Endothelial cell of umbilical vein (primary cell): ENCODE results near the gene CHAF1A. TPM values are rescaled to one million over a fixed set of nuclear protein-coding genes. Genes with fewer than 3 reads are reported as not detected.
A peak's percentile ranks its signal among the peaks of the same experiment; 100 is the strongest.

Experiments
- BruUV-seq: library from RNA; stranded (reverse); fragments of 400-500 nt; replicated peaks from 2 replicates; lab custom pipeline; 2021; lab: Mats Ljungman, UMichigan
- CTCF ChIA-PET: fragments of 300-600, 350-600 bp; sonication (Branson Sonifier 250); formaldehyde crosslinking; loops from one replicate; lab custom pipeline; 2021; ENCODE audit warnings: antibody characterized with exemption, inconsistent platforms; lab: Charles Lee
- POLR2A ChIA-PET: fragments of 300-600, 350-600 bp; sonication (Branson Sonifier 250); formaldehyde crosslinking; loops from one replicate; lab custom pipeline; 2021; ENCODE audit warnings: antibody characterized with exemption, inconsistent platforms; lab: Charles Lee
- DNase-seq: peaks from one replicate; pipeline ENCODE4 v3.0.0-alpha.2; 2011; ENCODE audit warnings: low read depth, low spot score
- FAIRE-seq: peaks from 2 replicates; lab custom pipeline; 2011; peaks lifted over from hg19 to GRCh38; lab: Jason Lieb, UNC
- H2AFZ ChIP-seq: 2 replicates; pipeline ENCODE4 v1.6.0; 2012; ENCODE audit warnings: low read depth, low read length, control low read depth, inconsistent platforms
- H3K27ac ChIP-seq: 2 replicates; pipeline ENCODE4 v1.5.1; 2011; ENCODE audit warnings: low read depth, mild to moderate bottlenecking, control low read depth, low read length, moderate library complexity; ENCODE audit not compliant: insufficient read depth
- H3K27me3 ChIP-seq, 2 experiments: 2 replicates each; pipeline versions ENCODE4 v1.6.0 to v1.6.1; 2011; ENCODE audit warnings: low read length in 2 of 2, mixed read lengths in 1 of 2; ENCODE audit not compliant: control insufficient read depth in 2 of 2, insufficient read depth in 2 of 2
- H3K36me3 ChIP-seq, 2 experiments: 2 replicates in 1 of 2; 3 replicates in 1 of 2; pipeline ENCODE4 v1.5.1; 2011; ENCODE audit warnings: low read length in 2 of 2, mild to moderate bottlenecking in 1 of 2, moderate library complexity in 1 of 2; ENCODE audit not compliant: control insufficient read depth in 2 of 2, insufficient read depth in 2 of 2; ENCODE audit errors: extremely low read depth in 1 of 2
- H3K4me1 ChIP-seq: 3 replicates; pipeline ENCODE4 v1.5.1; 2011; ENCODE audit warnings: mild to moderate bottlenecking, low read length; ENCODE audit not compliant: control insufficient read depth, insufficient read depth; ENCODE audit errors: extremely low read depth
- H3K4me2 ChIP-seq: 2 replicates; pipeline ENCODE4 v1.6.1; 2011; ENCODE audit warnings: low read length, control low read depth, mixed read lengths; ENCODE audit not compliant: insufficient read depth
- H3K4me3 ChIP-seq, 3 experiments: fragments of 200-600 bp in 1 of 3; sonication (generic), shearing (Covaris generic) in 1 of 3; replicated peaks in 1 of 3; 2 replicates each; pipeline ENCODE4 v1.5.1; 2011 to 2016; ENCODE audit warnings: control low read depth in 3 of 3, low read length in 3 of 3, mild to moderate bottlenecking in 2 of 3, inconsistent platforms in 1 of 3, low read depth in 1 of 3, moderate library complexity in 1 of 3; ENCODE audit not compliant: insufficient read depth in 1 of 3
- H3K79me2 ChIP-seq: 2 replicates; pipeline ENCODE4 v1.6.0; 2012; ENCODE audit warnings: low read length, inconsistent platforms; ENCODE audit not compliant: control insufficient read depth, insufficient read depth
- H3K9ac ChIP-seq: replicated peaks from 2 replicates; pipeline ENCODE3; 2011; ENCODE audit warnings: low read length, control low read depth; ENCODE audit not compliant: insufficient read depth; ENCODE audit errors: extremely low read depth
- H3K9me1 ChIP-seq: replicated peaks from 3 replicates; pipeline ENCODE4 v1.6.0; 2011; ENCODE audit warnings: mild to moderate bottlenecking, low read length; ENCODE audit not compliant: control insufficient read depth, insufficient read depth; ENCODE audit errors: extremely low read depth
- H3K9me3 ChIP-seq: replicated peaks from 2 replicates; pipeline ENCODE4 v1.5.1; 2012; ENCODE audit warnings: low read length, inconsistent platforms; ENCODE audit not compliant: control insufficient read depth, insufficient read depth
- H4K20me1 ChIP-seq: replicated peaks from 2 replicates; pipeline ENCODE3; 2011; ENCODE audit warnings: mild to moderate bottlenecking, low read length; ENCODE audit not compliant: control insufficient read depth, insufficient read depth; ENCODE audit errors: extremely low read depth
- CTCF ChIP-seq, 2 donors: IDR thresholded peaks; 1 replicate in 1 of 2; 2 replicates in 1 of 2; pipeline ENCODE4 v1.5.1; 2011; ENCODE audit warnings: low read length in 2 of 2, mild to moderate bottlenecking in 2 of 2, moderate library complexity in 2 of 2, control low read depth in 1 of 2, inconsistent platforms in 1 of 2, low read depth in 1 of 2; ENCODE audit not compliant: insufficient read depth in 1 of 2; ENCODE audit errors: extremely low read depth in 1 of 2
- EZH2 ChIP-seq: IDR thresholded peaks from 2 replicates; pipeline ENCODE4 v1.6.1; 2012; ENCODE audit warnings: borderline replicate concordance, low read depth, mild to moderate bottlenecking, moderate library complexity, low read length, inconsistent platforms; ENCODE audit not compliant: severe bottlenecking
- FOS ChIP-seq: IDR thresholded peaks from 2 replicates; pipeline ENCODE4 v1.6.1; 2011; ENCODE audit warnings: mild to moderate bottlenecking, low read length, moderate library complexity, borderline replicate concordance; ENCODE audit not compliant: insufficient read depth
- GATA2 ChIP-seq: IDR thresholded peaks from 2 replicates; pipeline ENCODE4 v1.7.0; 2011; ENCODE audit warnings: low read depth, mild to moderate bottlenecking, moderate library complexity, mixed read lengths, low read length; ENCODE audit not compliant: insufficient read length, insufficient read depth
- JUN ChIP-seq: IDR thresholded peaks from 2 replicates; pipeline ENCODE4 v1.6.1; 2011; ENCODE audit warnings: borderline replicate concordance, low read depth; ENCODE audit not compliant: insufficient read length, insufficient read depth
- MAX ChIP-seq: IDR thresholded peaks from 2 replicates; pipeline ENCODE4 v1.6.1; 2011; ENCODE audit not compliant: insufficient read depth, insufficient read length
- MYC ChIP-seq: IDR thresholded peaks from one replicate; pipeline ENCODE4 v1.6.1; 2011; ENCODE audit warnings: mild to moderate bottlenecking, low read depth, low read length
- POLR2A ChIP-seq: IDR thresholded peaks from 2 replicates; pipeline ENCODE4 v1.6.1; 2012; ENCODE audit warnings: low read depth, mild to moderate bottlenecking, control low read depth, low read length
- POLR2AphosphoS5 ChIP-seq: IDR thresholded peaks from 2 replicates; pipeline ENCODE4 v1.6.1; 2012; ENCODE audit warnings: low read depth, mild to moderate bottlenecking, control low read depth, low read length, moderate library complexity; ENCODE audit not compliant: insufficient read depth
- dilution Hi-C: fragments of 300-500 bp; cut with MboI; formaldehyde crosslinking; loops from one replicate; pipeline ENCODE4 v1.15.0; 2019; ENCODE audit warnings: low sequenced_read_pairs; ENCODE audit not compliant: extremely low pct_ligation_motif_present
- intact Hi-C: fragments of 100-400 bp; cut with micrococcal nuclease; formaldehyde crosslinking; loops from one replicate; pipeline ENCODE4 v1.10.0; 2022
- polyA plus RNA-seq, 4 experiments: library from polyadenylated mRNA; depleted of rRNA in 3 of 4; stranded (reverse) in 3 of 4; unstranded in 1 of 4; fragments of >200 nt; gene quantifications; 2 replicates each; pipeline versions ENCODE4 v1.2.1 to v1.2.3, GENCODE V29; 2011 to 2012; ENCODE audit warnings: missing spikeins in 1 of 4
- total RNA-seq: library from RNA; stranded (reverse); gene quantifications from 2 replicates; pipeline ENCODE4 v1.2.3, GENCODE V29; 2021

Gene CHAF1A
- total and polyA plus RNA-seq, 2 donors (not counting 3 experiments of a cell fraction or from before 2014, with no cell fraction given), result 19.5 to 44.5 TPM

- FAIRE-seq (peak; percentile 26), DNase-seq (no peak)
- peak overlapping the region; percentile 6 to 42 (median 32) for H3K4me3 ChIP-seq
- H3K4me2 ChIP-seq, result peak overlapping the region; percentile 62
- H3K9ac ChIP-seq, result no peak overlapping the region
- H4K20me1 ChIP-seq, result no peaks in the 10 kb centered on the region
- H3K9me1 ChIP-seq, result no peaks in the 10 kb centered on the region
- TF ChIP-seq FOS (no peak), EZH2 (no peak), MAX (no peak), POLR2A (no peak), GATA2 (no peak), MYC (no peak), POLR2AphosphoS5 (no peak), JUN (no peak), CTCF (IDR thresholded peaks at IDR 0.05; ENCODE audit: extremely low read depth in 1 of 2, insufficient read depth in 1 of 2, low read depth in 1 of 2, low read length in 2 of 2) (no peak)
- peaks cover 12% of the 10 kb centered on the region for H3K4me1 ChIP-seq
- dilution Hi-C loops, result no loop called here
- BruUV-seq, result no TSS peak
- no peak overlapping the region for H3K27ac ChIP-seq
- no peaks in the 10 kb centered on the region for H3K27me3 ChIP-seq
- intact Hi-C loops, result loop anchor here (5.0 kb wide), 1 partner anchor 163 kb away; the partner anchor contains the start of gene TNFAIP8L1
- ChIA-PET POLR2A (no interaction called here), CTCF (interaction anchor here (0.6 to 1.4 kb wide), 4 partner anchors 17 to 121 kb away, joined by 3 to 6 read pairs (median 4); no protein-coding TSS in a partner anchor)
- H3K9me3 ChIP-seq, result no peaks in the 10 kb centered on the region
- peaks cover 27% of the 10 kb centered on the region for H3K79me2 ChIP-seq
- peaks cover 9 to 19% of the 10 kb centered on the region in 2 experiments for H3K36me3 ChIP-seq
- peak overlapping the region; percentile 10 for H2AFZ ChIP-seq
These were observed 71.5 kb downstream of the CHAF1A start for GRCh38 chr19:4473763-4474513.
